Ovary (tissue), 3 donors: ENCODE data around the gene AP3S2.

Experiments used
- CTCF ChIP-seq, 3 donors: fragments of 450-650 bp in 2 of 3; fragments of 200-600 bp in 1 of 3; IDR thresholded peaks; one replicate each; pipeline versions ENCODE4 v1.5.1 to v1.8.0; 2016 to 2022; ENCODE audit warnings: antibody characterized with exemption in 3 of 3, mild to moderate bottlenecking in 1 of 3
- EP300 ChIP-seq: sonication (generic); formaldehyde crosslinking; IDR thresholded peaks from one replicate; pipeline ENCODE4 v1.6.1; 2017; ENCODE audit warnings: antibody characterized with exemption
- donor health status: DM: no; HTN: no; CAD: no.

- TF ChIP-seq CTCF (IDR thresholded peaks at IDR 0.05) (no peak), EP300 (no peak)
These were observed 54.5 kb downstream of the AP3S2 start for GRCh38 chr15:89839167-89839810.
